WTC11 (cell line): ENCODE data around the gene POU3F3. TPM values are rescaled to one million over a fixed set of nuclear protein-coding genes. Genes with fewer than 3 reads are reported as not detected.
A peak's percentile ranks its signal among the peaks of the same experiment; 100 is the strongest.

ENCODE experiments used
- ATAC-seq: fragments of 200-7000 bp; cut with Tn5 transposase; 2 replicates; pipeline ENCODE4 v1.10.0; 2021; ENCODE audit warnings: mild to moderate bottlenecking, moderate library complexity
- CTCF ChIA-PET: fragments of 300-600 bp; sonication (Branson Sonifier 250); formaldehyde crosslinking; loops from one replicate; lab custom pipeline; 2021; ENCODE audit warnings: antibody characterized with exemption; lab: Charles Lee
- POLR2A ChIA-PET: fragments of 350-600 bp; sonication (Branson Sonifier 250); formaldehyde crosslinking; loops from one replicate; lab custom pipeline; 2021; ENCODE audit warnings: antibody characterized with exemption; lab: Charles Lee
- DNase-seq: peaks from one replicate; pipeline ENCODE4 v3.0.0; 2021; ENCODE audit warnings: low spot score
- H3K27ac Mint-ChIP-seq: 2 replicates; pipeline ENCODE4 v1.8.0; 2021; ENCODE audit warnings: mixed read lengths
- H3K27me3 Mint-ChIP-seq: 2 replicates; pipeline ENCODE4 v1.8.0; 2021; ENCODE audit warnings: low read depth, mild to moderate bottlenecking, moderate library complexity, mixed read lengths
- H3K36me3 Mint-ChIP-seq: 2 replicates; pipeline ENCODE4 v1.8.0; 2021; ENCODE audit warnings: mixed read lengths
- H3K4me1 Mint-ChIP-seq: 2 replicates; pipeline ENCODE4 v1.8.0; 2022; ENCODE audit warnings: mixed read lengths
- H3K4me3 Mint-ChIP-seq: 2 replicates; pipeline ENCODE4 v1.8.0; 2021; ENCODE audit warnings: mild to moderate bottlenecking, moderate library complexity, mixed read lengths
- H3K9me3 Mint-ChIP-seq: 2 replicates; pipeline ENCODE4 v1.8.0; 2021; ENCODE audit warnings: mixed read lengths
- CREM ChIP-seq: sonication (generic); formaldehyde crosslinking; IDR thresholded peaks from 2 replicates; pipeline ENCODE4 v1.8.1; 2022; ENCODE audit warnings: mild to moderate bottlenecking, missing genetic modification reagents, moderate library complexity
- ELF4 ChIP-seq: sonication (generic); formaldehyde crosslinking; IDR thresholded peaks from 2 replicates; pipeline ENCODE4 v1.8.1; 2022; ENCODE audit warnings: low read depth, mild to moderate bottlenecking, moderate library complexity, missing genetic modification reagents
- EMX1 ChIP-seq: fragments of 250-450 bp; sonication (Bioruptor Pico); IDR thresholded peaks from 2 replicates; pipeline ENCODE4 v1.8.0; 2021; ENCODE audit warnings: mild to moderate bottlenecking
- FOXK1 ChIP-seq: sonication (generic); formaldehyde crosslinking; IDR thresholded peaks from 2 replicates; pipeline ENCODE4 v1.8.0; 2022; ENCODE audit warnings: mild to moderate bottlenecking, moderate library complexity, missing genetic modification reagents
- GTF2I ChIP-seq: fragments of 250-450 bp; sonication (Bioruptor Pico); conservative IDR thresholded peaks from 2 replicates; pipeline ENCODE4 v1.4.0; 2021; ENCODE audit warnings: mild to moderate bottlenecking
- KAT7 ChIP-seq: sonication (generic); formaldehyde crosslinking; IDR thresholded peaks from 2 replicates; pipeline ENCODE4 v1.8.1; 2023; ENCODE audit warnings: missing genetic modification reagents, mild to moderate bottlenecking, borderline replicate concordance
- NR2C2 ChIP-seq: sonication (generic); formaldehyde crosslinking; IDR thresholded peaks from 2 replicates; pipeline ENCODE4 v1.8.0; 2022; ENCODE audit warnings: mild to moderate bottlenecking, missing genetic modification reagents
- RELA ChIP-seq: sonication (generic); formaldehyde crosslinking; IDR thresholded peaks from 2 replicates; pipeline ENCODE4 v1.8.1; 2022; ENCODE audit warnings: missing genetic modification reagents, mild to moderate bottlenecking, borderline replicate concordance
- RORB ChIP-seq: fragments of 250-450 bp; sonication (Bioruptor Pico); IDR thresholded peaks from 2 replicates; pipeline ENCODE4 v1.9.0; 2021; ENCODE audit warnings: mild to moderate bottlenecking
- TCF7 ChIP-seq: sonication (generic); formaldehyde crosslinking; IDR thresholded peaks from 2 replicates; pipeline ENCODE4 v1.8.0; 2022; ENCODE audit warnings: mild to moderate bottlenecking, low read depth, missing genetic modification reagents, moderate library complexity
- TP53 ChIP-seq: sonication (generic); formaldehyde crosslinking; IDR thresholded peaks from 2 replicates; pipeline ENCODE4 v1.8.1; 2023; ENCODE audit warnings: mild to moderate bottlenecking, missing genetic modification reagents
- ZBTB21 ChIP-seq: sonication (generic); formaldehyde crosslinking; IDR thresholded peaks from 2 replicates; pipeline ENCODE4 v1.8.1; 2023; ENCODE audit warnings: mild to moderate bottlenecking, missing genetic modification reagents, borderline replicate concordance
- ZNF121 ChIP-seq: sonication (generic); formaldehyde crosslinking; IDR thresholded peaks from 2 replicates; pipeline ENCODE4 v1.8.0; 2023; ENCODE audit warnings: missing genetic modification reagents
- ZNF219 ChIP-seq: sonication (generic); formaldehyde crosslinking; IDR thresholded peaks from 2 replicates; pipeline ENCODE4 v1.8.0; 2023; ENCODE audit warnings: missing genetic modification reagents, mild to moderate bottlenecking, borderline replicate concordance
- ZNF263 ChIP-seq: sonication (generic); formaldehyde crosslinking; IDR thresholded peaks from 2 replicates; pipeline ENCODE4 v1.8.1; 2022; ENCODE audit warnings: low read depth, mild to moderate bottlenecking, moderate library complexity, missing genetic modification reagents
- ZNF396 ChIP-seq: fragments of 250-450 bp; sonication (Bioruptor Pico); IDR thresholded peaks from 2 replicates; pipeline ENCODE4 v1.8.0; 2021; ENCODE audit warnings: mild to moderate bottlenecking, moderate library complexity, borderline replicate concordance
- ZNF671 ChIP-seq: fragments of 250-450 bp; sonication (Bioruptor Pico); IDR thresholded peaks from 2 replicates; pipeline ENCODE4 v1.8.0; 2021; ENCODE audit warnings: mild to moderate bottlenecking
- total RNA-seq: library from RNA; stranded (reverse); gene quantifications from 3 replicates; pipeline ENCODE4 v1.2.3, GENCODE V29; 2021
- TF ChIP-seq, protein P1 (sequence below): sonication (generic); formaldehyde crosslinking; IDR thresholded peaks from 2 replicates; pipeline ENCODE4 v1.8.0; 2023; ENCODE audit warnings: mild to moderate bottlenecking, missing genetic modification reagents
- TF ChIP-seq, protein P2 (sequence below): sonication (generic); formaldehyde crosslinking; IDR thresholded peaks from 2 replicates; pipeline ENCODE4 v1.8.1; 2023; ENCODE audit warnings: mild to moderate bottlenecking, missing genetic modification reagents, moderate library complexity
- TF ChIP-seq, protein P3 (sequence below): fragments of 250-450 bp; sonication (Bioruptor Pico); conservative IDR thresholded peaks from 2 replicates; pipeline ENCODE4 v1.9.0; 2021; ENCODE audit warnings: mild to moderate bottlenecking
- TF ChIP-seq, protein P4 (sequence below): fragments of 250-450 bp; sonication (Bioruptor Pico); IDR thresholded peaks from 2 replicates; pipeline ENCODE4 v1.8.0; 2021; ENCODE audit warnings: mild to moderate bottlenecking

POU3F3 gene
- total RNA-seq, 1 experiment from 2014 or later, result not detected

DNA sequence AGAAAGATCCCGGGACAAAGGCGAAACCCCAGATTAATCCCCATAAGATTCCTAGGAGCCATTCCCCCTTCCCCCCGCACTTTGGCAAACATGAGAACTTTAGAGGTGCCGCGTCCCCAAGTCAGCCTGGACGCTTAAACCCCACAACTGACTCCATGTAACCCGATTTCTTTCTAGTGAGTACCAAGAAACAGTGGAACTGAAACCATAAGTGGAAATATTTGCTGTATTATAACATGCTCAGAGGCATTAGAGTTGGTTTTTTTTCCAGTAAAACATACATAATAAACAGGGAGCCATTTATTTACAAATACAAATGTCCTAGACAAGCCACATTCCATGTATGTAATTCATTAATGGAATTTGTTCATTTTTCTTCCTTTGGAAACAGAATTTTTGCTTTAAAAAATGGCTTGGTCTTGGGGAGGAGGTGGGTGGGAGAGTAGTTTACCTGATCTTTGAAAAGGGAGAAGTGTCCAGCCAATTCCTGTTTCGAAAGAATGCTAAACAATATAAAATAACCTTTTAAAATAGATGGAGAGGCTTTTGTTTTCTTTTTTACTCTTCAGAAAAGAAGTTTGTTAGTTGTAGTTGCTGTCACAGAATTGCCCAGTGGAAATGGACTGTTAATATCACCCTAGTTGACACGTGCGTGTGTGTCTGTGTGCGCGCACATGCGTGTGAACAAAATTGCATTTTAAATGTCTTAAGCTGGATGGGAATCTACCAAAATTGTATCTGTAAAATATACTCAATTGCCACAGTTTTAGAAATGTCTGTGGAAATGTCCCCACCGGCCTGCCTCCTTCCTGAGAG lies 10.6 kb downstream of the POU3F3 start:
- CTCF ChIA-PET, result interaction anchor here (0.8 to 1.4 kb wide), 3 partner anchors 8 to 15 kb away, joined by 3 to 8 read pairs (median 4); no protein-coding TSS in a partner anchor
- H3K27ac Mint-ChIP-seq, result no peak overlapping the region
- TF ChIP-seq, protein P1, sequence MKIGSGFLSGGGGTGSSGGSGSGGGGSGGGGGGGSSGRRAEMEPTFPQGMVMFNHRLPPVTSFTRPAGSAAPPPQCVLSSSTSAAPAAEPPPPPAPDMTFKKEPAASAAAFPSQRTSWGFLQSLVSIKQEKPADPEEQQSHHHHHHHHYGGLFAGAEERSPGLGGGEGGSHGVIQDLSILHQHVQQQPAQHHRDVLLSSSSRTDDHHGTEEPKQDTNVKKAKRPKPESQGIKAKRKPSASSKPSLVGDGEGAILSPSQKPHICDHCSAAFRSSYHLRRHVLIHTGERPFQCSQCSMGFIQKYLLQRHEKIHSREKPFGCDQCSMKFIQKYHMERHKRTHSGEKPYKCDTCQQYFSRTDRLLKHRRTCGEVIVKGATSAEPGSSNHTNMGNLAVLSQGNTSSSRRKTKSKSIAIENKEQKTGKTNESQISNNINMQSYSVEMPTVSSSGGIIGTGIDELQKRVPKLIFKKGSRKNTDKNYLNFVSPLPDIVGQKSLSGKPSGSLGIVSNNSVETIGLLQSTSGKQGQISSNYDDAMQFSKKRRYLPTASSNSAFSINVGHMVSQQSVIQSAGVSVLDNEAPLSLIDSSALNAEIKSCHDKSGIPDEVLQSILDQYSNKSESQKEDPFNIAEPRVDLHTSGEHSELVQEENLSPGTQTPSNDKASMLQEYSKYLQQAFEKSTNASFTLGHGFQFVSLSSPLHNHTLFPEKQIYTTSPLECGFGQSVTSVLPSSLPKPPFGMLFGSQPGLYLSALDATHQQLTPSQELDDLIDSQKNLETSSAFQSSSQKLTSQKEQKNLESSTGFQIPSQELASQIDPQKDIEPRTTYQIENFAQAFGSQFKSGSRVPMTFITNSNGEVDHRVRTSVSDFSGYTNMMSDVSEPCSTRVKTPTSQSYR (CRISPR knock-in tag), result no peak
- TF ChIP-seq, protein P2, sequence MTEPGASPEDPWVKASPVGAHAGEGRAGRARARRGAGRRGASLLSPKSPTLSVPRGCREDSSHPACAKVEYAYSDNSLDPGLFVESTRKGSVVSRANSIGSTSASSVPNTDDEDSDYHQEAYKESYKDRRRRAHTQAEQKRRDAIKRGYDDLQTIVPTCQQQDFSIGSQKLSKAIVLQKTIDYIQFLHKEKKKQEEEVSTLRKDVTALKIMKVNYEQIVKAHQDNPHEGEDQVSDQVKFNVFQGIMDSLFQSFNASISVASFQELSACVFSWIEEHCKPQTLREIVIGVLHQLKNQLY (CRISPR knock-in tag), result no peak
- TF ChIP-seq ZNF263, result no peak
- TF ChIP-seq RORB (CRISPR knock-in tag), result no peak
- TF ChIP-seq ZNF396 (CRISPR knock-in tag), result no peak
- no peak for TF ChIP-seq GTF2I (CRISPR knock-in tag)
- TF ChIP-seq ELF4 (CRISPR knock-in tag), result no peak
- TF ChIP-seq, protein P3, sequence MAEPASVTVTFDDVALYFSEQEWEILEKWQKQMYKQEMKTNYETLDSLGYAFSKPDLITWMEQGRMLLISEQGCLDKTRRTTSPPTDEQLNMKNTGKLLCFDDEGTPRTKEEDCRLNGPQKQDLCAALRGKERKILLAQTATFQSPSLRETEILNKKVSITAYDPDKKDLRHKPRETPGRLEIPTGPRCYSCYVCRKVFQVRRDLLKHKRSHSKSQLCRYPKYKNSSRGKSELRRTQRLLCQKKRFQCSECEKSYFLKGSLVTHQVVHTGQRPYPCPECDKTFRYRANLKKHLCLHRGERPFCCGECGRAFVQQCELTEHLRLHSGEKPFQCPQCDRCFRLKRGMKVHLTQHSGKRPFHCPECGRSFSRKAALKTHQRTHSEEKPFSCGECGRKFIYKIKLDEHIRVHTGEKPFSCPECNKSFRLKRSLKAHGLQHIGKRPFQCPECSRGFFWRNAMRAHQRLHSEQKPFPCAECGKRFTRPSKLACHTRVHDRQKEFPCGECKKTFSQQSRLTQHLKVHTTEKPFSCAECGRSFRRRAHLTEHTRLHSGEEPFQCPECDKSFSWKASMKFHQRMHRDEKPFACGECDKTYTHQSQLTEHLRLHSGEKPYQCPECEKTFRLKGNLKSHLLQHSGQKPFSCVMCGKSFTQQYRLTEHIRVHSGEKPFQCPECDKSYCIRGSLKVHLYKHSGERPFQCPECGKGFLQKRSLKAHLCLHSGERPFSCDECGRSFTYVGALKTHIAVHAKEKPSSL, result no peak
- no peak for TF ChIP-seq ZNF671
- TF ChIP-seq, protein P4, sequence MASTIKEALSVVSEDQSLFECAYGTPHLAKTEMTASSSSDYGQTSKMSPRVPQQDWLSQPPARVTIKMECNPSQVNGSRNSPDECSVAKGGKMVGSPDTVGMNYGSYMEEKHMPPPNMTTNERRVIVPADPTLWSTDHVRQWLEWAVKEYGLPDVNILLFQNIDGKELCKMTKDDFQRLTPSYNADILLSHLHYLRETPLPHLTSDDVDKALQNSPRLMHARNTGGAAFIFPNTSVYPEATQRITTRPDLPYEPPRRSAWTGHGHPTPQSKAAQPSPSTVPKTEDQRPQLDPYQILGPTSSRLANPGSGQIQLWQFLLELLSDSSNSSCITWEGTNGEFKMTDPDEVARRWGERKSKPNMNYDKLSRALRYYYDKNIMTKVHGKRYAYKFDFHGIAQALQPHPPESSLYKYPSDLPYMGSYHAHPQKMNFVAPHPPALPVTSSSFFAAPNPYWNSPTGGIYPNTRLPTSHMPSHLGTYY (CRISPR knock-in tag), result no peak
- TF ChIP-seq CREM, result no peak
- TF ChIP-seq TP53, result no peak
- no peak for TF ChIP-seq NR2C2 (CRISPR knock-in tag)
- TF ChIP-seq FOXK1, result no peak
- TF ChIP-seq KAT7 (CRISPR knock-in tag), result no peak
- TF ChIP-seq ZNF219 (CRISPR knock-in tag), result no peak
- TF ChIP-seq, all 79 proteins: peak for 0
- DNase-seq (no peak), ATAC-seq (no peak)
- H3K4me3 Mint-ChIP-seq, result peak overlapping the region; percentile 29
- no peaks in the 10 kb centered on the region for H3K9me3 Mint-ChIP-seq
- no peaks in the 10 kb centered on the region; the same call in 1 of the 2 replicates for H3K36me3 Mint-ChIP-seq
- peaks cover 99% of the 10 kb centered on the region for H3K27me3 Mint-ChIP-seq
- H3K4me1 Mint-ChIP-seq, result peaks cover 56% of the 10 kb centered on the region
- POLR2A ChIA-PET, result no interaction called here

DNA sequence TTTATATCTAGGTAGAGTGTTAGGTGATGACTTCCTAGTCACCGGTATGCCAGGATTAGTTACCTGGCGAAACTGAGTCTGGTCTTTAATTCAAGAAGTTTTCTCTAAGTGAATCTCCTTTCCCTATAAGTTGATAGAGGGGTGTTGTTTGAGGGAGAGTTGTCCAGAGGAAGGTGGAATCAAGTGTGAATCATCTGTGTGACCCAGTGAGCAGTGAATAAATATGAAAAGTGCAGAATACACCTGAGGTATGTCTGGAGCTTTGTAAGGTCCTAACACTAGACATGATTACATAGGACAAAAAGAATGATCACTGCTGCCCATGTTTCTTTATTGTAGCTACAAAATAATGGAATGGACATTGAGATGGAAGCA lies 11.2 kb downstream of the POU3F3 start:
- CTCF ChIA-PET, result interaction anchor here (1.2 kb wide), 1 partner anchor 15 kb away, joined by 4 read pairs; no protein-coding TSS in a partner anchor
- no peaks in the 10 kb centered on the region for H3K9me3 Mint-ChIP-seq

More for the DNA sequence above, 11.2 kb downstream of the POU3F3 start:
- DNase-seq, result no peak
- no peak for ATAC-seq
- TF ChIP-seq ZNF121 (no peak), EMX1 (CRISPR knock-in tag) (no peak), TCF7 (CRISPR knock-in tag) (no peak), ZBTB21 (CRISPR knock-in tag) (no peak), RELA (CRISPR knock-in tag) (no peak)
- POLR2A ChIA-PET, result no interaction called here
- Mint-ChIP-seq H3K4me3 (no peak overlapping the region), H3K36me3 (no peaks in the 10 kb centered on the region; the same call in 1 of the 2 replicates), H3K4me1 (peaks cover 51% of the 10 kb centered on the region), H3K27ac (no peak overlapping the region), H3K27me3 (peaks cover 99% of the 10 kb centered on the region)
